NT2/D1 (cell line): Measurements from ENCODE around the gene MAST4.

Experiments used
- DNase-seq: peaks from one replicate; pipeline ENCODE4 v3.0.0-alpha.2; 2011; ENCODE audit warnings: low read depth, low spot score
- H3K27me3 ChIP-seq: 2 replicates; pipeline ENCODE4 v1.6.0; 2011; ENCODE audit warnings: mild to moderate bottlenecking; ENCODE audit not compliant: insufficient read length, insufficient read depth
- H3K36me3 ChIP-seq: 2 replicates; pipeline ENCODE4 v1.6.1; 2011; ENCODE audit warnings: mild to moderate bottlenecking, low read length, mixed read lengths; ENCODE audit not compliant: insufficient read depth, insufficient read length
- H3K4me1 ChIP-seq: 2 replicates; pipeline ENCODE4 v1.5.1; 2011; ENCODE audit not compliant: insufficient read depth, insufficient read length
- H3K4me3 ChIP-seq: 2 replicates; pipeline ENCODE4 v1.5.1; 2011; ENCODE audit warnings: low read depth; ENCODE audit not compliant: insufficient read length
- H3K9ac ChIP-seq: 2 replicates; pipeline ENCODE4 v1.6.0; 2011; ENCODE audit warnings: low read depth; ENCODE audit not compliant: insufficient read length
- H3K9me3 ChIP-seq: 2 replicates; pipeline ENCODE4 v1.5.1; 2011; ENCODE audit warnings: mild to moderate bottlenecking, low read length; ENCODE audit not compliant: insufficient read depth
- SUZ12 ChIP-seq: IDR thresholded peaks from 2 replicates; pipeline ENCODE4 v1.6.1; 2011; ENCODE audit not compliant: insufficient read length, insufficient read depth; ENCODE audit errors: extremely low read depth
- YY1 ChIP-seq: IDR thresholded peaks from 2 replicates; pipeline ENCODE4 v1.6.1; 2011; ENCODE audit not compliant: insufficient read length, insufficient read depth
- ZNF274 ChIP-seq: IDR thresholded peaks from 2 replicates; pipeline ENCODE4 v1.6.1; 2011; ENCODE audit warnings: mild to moderate bottlenecking, low read depth, low read length

The MAST4 gene

GRCh38 chr5:66931651-66932050 lies 335.5 kb downstream of the MAST4 start:
- no peaks in the 10 kb centered on the region for H3K36me3 ChIP-seq
- H3K9me3 ChIP-seq = no peaks in the 10 kb centered on the region
- H3K9ac ChIP-seq = no peak overlapping the region
- no peak for DNase-seq
- H3K27me3 ChIP-seq = no peaks in the 10 kb centered on the region
- H3K4me3 ChIP-seq = no peak overlapping the region
- no peaks in the 10 kb centered on the region for H3K4me1 ChIP-seq
- TF ChIP-seq ZNF274 (no peak), SUZ12 (no peak), YY1 (no peak)

DNA sequence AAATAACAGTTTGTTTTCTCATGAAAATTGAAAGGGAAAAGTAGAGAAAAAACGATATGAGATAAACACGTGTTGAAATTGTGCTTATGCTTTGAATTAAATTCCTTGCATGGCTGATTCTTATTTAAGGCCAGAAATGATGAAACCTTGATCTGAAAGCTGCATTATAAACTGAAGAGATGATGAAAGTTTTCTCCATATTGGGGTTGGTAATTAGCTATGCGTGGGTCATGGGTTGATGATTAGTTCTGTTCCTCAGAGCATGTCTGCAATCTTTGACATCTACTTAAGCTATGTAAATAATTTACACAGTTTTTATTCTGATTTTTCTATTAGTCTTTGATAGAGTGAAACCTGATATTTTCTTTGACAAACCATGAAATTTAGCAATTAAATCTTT lies 336.3 kb downstream of the MAST4 start:
- Histone ChIP-seq H3K9ac (no peak overlapping the region), H3K27me3 (no peaks in the 10 kb centered on the region), H3K4me3 (no peak overlapping the region), H3K4me1 (no peaks in the 10 kb centered on the region), H3K36me3 (no peaks in the 10 kb centered on the region), H3K9me3 (no peaks in the 10 kb centered on the region)
- TF ChIP-seq SUZ12 = no peak
- TF ChIP-seq ZNF274 = no peak
- no peak for TF ChIP-seq YY1
- no peak for DNase-seq

DNA sequence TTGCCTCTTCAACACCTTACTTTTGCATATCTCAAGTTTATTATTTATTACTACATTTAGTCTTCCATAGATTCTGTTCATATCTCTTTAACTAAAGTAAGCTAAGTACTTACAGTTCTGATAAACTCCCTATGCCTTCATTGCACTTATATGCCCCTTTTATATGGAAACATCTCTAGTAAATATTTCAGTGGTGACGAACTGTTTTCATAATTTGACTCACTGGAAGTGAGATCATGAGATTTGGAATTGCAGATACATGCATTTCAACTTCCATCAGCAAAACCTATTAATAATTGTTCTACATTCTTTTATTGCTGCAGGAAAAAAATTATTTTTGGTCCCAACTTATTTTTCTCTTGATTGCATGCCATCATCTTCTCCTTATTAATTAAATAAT lies 336.9 kb downstream of the MAST4 start:
- DNase-seq = no peak
- no peak overlapping the region for H3K4me3 ChIP-seq
- H3K9me3 ChIP-seq = no peaks in the 10 kb centered on the region
- H3K27me3 ChIP-seq = no peaks in the 10 kb centered on the region
- H3K4me1 ChIP-seq = no peaks in the 10 kb centered on the region
- TF ChIP-seq ZNF274 (no peak), SUZ12 (no peak), YY1 (no peak)
- H3K36me3 ChIP-seq = no peaks in the 10 kb centered on the region
- H3K9ac ChIP-seq = no peak overlapping the region

GRCh38 chr5:66939094-66939493 lies 342.9 kb downstream of the MAST4 start:
- TF ChIP-seq YY1 (no peak), SUZ12 (no peak), ZNF274 (no peak)
- Histone ChIP-seq H3K27me3 (no peaks in the 10 kb centered on the region), H3K9ac (no peak overlapping the region), H3K4me1 (no peaks in the 10 kb centered on the region), H3K4me3 (no peak overlapping the region), H3K9me3 (no peaks in the 10 kb centered on the region), H3K36me3 (no peaks in the 10 kb centered on the region)
- DNase-seq = no peak

DNA sequence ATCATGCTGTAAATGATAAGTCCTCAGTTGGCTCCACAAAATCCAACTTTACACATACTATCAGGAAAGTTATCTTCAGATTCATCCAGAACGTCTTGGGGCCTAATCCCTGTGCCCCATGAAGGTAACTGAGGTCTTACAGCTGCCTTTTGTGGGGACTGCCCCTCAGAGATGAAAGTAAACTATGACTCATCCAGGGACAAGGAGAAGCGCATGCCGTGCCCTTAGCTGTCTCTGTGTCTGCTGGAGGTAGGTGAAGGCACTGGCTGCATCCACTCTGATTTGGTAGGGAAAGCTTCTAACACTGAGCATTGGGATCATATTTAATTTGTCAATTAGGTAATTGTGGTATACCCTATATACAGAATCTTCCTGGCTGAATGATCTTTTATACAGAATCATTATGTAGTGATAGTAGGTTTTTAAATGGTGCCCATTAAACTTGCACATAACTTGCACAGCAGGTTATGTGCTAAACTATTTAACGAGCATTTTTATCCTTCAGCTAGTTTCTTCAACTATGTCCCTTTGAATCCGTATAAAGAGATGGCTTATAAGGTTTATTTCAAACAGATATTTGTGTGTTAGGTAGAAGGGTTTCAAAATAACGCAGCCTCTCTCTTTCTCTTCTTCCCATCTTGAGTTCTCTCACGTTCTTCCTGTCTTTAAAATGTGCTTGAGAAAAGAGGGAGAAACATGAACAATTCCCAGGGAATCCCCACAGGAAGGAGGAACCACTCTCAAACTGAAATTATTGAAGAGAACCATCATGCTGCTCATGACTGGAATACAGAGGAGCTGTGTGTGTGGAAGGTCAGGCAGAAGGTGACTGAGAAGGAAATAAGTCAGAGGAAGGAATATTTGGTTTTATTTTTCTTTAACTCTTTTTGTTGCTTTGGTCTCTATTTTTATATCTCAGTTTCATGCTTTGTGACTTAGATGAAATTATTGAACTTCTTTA lies 349.5 kb downstream of the MAST4 start:
- H3K9ac ChIP-seq = no peak overlapping the region
- no peaks in the 10 kb centered on the region for H3K27me3 ChIP-seq
- H3K4me3 ChIP-seq = no peak overlapping the region
- H3K36me3 ChIP-seq = no peaks in the 10 kb centered on the region
- TF ChIP-seq SUZ12 (no peak), YY1 (no peak), ZNF274 (no peak)
- H3K9me3 ChIP-seq = no peaks in the 10 kb centered on the region
- DNase-seq = no peak
- H3K4me1 ChIP-seq = no peaks in the 10 kb centered on the region

DNA sequence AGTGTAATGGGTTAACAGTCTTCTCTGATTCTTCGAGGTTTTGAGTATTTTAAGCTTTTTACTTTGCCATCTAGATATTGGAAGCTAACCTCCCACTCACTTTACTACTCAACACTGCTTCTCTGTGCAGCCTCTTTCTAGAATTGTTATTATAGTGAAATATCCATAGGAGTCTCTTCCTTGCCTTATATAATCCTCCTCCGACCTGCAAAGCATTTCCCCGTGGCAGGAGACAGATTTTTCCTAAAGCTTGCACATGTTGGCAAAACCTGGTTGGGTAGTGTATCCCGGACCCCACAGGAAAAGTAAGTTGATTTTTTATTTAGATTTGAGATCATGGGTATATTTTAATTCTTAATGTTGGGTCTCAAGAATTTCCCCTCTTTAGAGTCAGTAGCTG lies 351.3 kb downstream of the MAST4 start:
- no peaks in the 10 kb centered on the region for H3K4me1 ChIP-seq

DNA sequence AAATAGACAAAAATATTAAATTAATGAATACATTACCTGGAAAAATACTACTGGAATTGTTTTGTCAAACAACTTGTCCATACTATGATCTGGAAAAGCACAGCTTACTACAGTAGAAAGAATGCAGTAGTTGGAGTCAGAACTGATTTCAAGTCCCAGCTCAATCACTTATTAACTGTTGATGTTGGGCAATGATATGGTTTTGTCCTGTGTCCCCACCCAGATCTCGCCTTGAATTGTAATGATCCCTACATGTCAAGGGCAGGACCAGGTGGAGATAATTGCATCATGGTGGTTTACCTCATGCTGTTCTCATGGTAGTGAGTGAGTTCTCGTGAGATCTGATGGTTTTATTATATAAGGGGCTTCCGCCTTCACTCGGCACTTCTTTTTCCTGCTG lies 352.9 kb downstream of the MAST4 start:
- no peaks in the 10 kb centered on the region for H3K4me1 ChIP-seq
- H3K4me3 ChIP-seq = no peak overlapping the region
- DNase-seq = no peak
- TF ChIP-seq SUZ12 = no peak
- no peak for TF ChIP-seq ZNF274
- no peak for TF ChIP-seq YY1
- H3K9me3 ChIP-seq = no peaks in the 10 kb centered on the region
- H3K9ac ChIP-seq = no peak overlapping the region
- no peaks in the 10 kb centered on the region for H3K36me3 ChIP-seq
- H3K27me3 ChIP-seq = no peaks in the 10 kb centered on the region

More for the DNA sequence above, 351.3 kb downstream of the MAST4 start:
- DNase-seq = no peak
- no peak for TF ChIP-seq ZNF274
- no peak for TF ChIP-seq SUZ12
- no peak for TF ChIP-seq YY1
- no peak overlapping the region for H3K4me3 ChIP-seq
- no peaks in the 10 kb centered on the region for H3K27me3 ChIP-seq
- H3K9ac ChIP-seq = no peak overlapping the region
- H3K9me3 ChIP-seq = no peaks in the 10 kb centered on the region
- no peaks in the 10 kb centered on the region for H3K36me3 ChIP-seq
